GM12872 (cell line): ENCODE data around the gene PCDHA7.
"Not testable (repeated sequence)": the region's sequence is repeated elsewhere in the genome, so short reads cannot be mapped to it uniquely, and the experiment has no call there.

Experiments used
- TF ChIP-seq, protein P1 (sequence below): IDR thresholded peaks from 3 replicates; pipeline ENCODE4 v1.5.1; 2011; ENCODE audit warnings: low read depth, mild to moderate bottlenecking, low read length, moderate library complexity; ENCODE audit not compliant: insufficient read depth

The PCDHA7 gene

DNA sequence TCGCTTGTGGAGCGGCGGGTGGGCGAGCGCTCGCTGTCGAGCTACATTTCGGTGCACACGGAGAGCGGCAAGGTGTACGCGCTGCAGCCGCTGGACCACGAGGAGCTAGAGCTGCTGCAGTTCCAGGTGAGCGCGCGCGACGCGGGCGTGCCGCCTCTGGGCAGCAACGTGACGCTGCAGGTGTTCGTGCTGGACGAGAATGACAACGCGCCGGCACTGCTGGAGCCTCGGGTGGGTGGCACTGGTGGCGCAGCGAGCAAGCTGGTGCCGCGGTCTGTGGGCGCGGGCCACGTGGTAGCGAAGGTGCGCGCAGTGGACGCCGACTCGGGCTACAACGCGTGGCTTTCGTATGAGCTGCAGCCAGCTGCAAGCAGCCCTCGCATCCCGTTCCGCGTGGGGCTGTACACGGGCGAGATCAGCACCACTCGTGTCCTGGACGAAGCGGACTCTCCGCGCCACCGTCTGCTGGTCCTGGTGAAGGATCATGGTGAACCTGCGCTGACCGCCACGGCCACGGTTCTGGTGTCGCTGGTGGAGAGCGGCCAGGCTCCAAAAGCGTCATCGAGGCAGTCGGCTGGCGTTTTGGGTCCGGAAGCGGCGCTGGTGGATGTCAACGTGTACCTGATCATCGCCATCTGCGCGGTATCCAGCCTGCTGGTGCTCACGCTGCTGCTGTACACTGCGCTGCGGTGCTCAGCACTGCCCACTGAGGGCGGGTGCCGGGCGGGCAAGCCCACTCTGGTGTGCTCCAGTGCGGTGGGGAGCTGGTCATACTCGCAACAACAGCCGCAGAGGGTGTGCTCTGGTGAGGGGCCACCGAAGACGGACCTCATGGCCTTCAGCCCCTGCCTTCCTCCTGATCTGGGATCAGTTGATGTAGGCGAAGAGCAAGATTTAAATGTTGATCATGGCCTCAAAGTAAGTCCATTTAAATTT lies 9.0 kb downstream of the PCDHA7 start:
- TF ChIP-seq, protein P1, sequence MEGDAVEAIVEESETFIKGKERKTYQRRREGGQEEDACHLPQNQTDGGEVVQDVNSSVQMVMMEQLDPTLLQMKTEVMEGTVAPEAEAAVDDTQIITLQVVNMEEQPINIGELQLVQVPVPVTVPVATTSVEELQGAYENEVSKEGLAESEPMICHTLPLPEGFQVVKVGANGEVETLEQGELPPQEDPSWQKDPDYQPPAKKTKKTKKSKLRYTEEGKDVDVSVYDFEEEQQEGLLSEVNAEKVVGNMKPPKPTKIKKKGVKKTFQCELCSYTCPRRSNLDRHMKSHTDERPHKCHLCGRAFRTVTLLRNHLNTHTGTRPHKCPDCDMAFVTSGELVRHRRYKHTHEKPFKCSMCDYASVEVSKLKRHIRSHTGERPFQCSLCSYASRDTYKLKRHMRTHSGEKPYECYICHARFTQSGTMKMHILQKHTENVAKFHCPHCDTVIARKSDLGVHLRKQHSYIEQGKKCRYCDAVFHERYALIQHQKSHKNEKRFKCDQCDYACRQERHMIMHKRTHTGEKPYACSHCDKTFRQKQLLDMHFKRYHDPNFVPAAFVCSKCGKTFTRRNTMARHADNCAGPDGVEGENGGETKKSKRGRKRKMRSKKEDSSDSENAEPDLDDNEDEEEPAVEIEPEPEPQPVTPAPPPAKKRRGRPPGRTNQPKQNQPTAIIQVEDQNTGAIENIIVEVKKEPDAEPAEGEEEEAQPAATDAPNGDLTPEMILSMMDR = no peak

DNA sequence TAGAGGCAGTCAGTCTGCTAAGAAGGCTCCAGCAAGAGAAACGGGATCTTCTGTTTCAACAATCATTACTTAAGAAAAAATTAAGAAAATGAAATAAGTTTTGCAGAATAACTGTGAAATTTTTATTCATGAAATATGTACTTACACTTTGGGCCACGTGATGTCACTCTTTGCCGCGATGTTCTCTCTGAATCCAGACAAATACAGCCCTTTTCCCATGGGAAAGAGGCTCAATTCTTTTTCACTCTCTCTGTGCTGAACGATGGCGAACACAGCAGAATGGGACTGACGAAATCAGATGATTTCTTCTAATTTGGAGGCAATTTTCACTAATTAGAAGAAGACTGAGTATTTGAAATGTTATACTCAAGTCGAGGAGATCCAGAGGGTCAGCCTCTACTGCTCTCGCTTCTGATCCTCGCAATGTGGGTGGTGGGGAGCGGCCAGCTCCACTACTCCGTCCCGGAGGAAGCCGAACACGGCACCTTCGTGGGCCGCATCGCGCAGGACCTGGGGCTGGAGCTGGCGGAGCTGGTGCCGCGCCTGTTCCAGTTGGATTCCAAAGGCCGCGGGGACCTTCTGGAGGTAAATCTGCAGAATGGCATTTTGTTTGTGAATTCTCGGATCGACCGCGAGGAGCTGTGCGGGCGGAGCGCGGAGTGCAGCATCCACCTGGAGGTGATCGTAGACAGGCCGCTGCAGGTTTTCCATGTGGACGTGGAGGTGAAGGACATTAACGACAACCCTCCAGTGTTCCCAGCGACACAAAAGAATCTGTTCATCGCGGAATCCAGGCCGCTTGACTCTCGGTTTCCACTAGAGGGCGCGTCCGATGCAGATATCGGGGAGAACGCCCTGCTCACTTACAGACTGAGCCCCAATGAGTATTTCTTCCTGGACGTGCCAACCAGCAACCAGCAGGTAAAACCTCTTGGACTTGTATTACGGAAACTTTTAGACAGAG lies 14.4 kb downstream of the PCDHA7 start, which contains the start of gene PCDHA9:
Gene PCDHA9, plus strand, starts transcription at position 244 of the 964 bp plus-strand sequence. Its CDS starts 114 bp downstream, at position 358.
- TF ChIP-seq, protein P1 = not testable (repeated sequence)

DNA sequence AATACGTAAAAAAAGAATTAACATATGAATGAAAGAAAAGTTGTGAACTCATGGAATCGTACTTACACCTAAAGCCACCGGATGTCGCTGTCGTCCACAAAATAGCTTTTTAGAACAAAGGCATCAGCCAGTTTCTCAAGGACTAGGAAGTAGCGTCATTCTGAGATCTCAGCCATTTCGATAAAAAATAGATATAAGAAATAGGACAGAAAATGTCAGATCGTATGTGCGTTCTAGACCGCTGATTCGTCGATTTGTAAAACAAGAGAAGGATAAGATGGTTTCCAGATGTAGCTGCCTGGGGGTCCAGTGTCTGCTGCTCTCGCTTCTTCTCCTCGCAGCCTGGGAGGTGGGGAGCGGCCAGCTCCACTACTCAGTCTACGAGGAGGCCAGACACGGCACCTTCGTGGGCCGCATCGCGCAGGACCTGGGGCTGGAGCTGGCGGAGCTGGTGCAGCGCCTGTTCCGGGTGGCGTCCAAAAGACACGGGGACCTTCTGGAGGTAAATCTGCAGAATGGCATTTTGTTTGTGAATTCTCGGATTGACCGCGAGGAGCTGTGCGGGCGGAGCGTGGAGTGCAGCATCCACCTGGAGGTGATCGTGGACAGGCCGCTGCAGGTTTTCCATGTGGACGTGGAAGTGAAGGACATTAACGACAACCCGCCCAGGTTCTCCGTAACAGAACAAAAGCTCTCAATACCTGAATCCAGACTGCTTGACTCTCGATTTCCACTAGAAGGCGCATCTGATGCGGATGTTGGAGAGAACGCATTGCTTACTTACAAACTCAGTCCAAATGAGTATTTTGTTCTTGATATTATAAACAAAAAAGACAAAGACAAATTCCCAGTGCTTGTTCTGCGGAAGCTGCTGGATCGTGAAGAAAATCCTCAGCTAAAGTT lies 22.0 kb downstream of the PCDHA7 start, which contains the start of gene PCDHA10:
Gene PCDHA10, plus strand, starts transcription at position 126 of the 903 bp plus-strand sequence. Its CDS starts 152 bp downstream, at position 278.
- TF ChIP-seq, protein P1 = no peak

DNA sequence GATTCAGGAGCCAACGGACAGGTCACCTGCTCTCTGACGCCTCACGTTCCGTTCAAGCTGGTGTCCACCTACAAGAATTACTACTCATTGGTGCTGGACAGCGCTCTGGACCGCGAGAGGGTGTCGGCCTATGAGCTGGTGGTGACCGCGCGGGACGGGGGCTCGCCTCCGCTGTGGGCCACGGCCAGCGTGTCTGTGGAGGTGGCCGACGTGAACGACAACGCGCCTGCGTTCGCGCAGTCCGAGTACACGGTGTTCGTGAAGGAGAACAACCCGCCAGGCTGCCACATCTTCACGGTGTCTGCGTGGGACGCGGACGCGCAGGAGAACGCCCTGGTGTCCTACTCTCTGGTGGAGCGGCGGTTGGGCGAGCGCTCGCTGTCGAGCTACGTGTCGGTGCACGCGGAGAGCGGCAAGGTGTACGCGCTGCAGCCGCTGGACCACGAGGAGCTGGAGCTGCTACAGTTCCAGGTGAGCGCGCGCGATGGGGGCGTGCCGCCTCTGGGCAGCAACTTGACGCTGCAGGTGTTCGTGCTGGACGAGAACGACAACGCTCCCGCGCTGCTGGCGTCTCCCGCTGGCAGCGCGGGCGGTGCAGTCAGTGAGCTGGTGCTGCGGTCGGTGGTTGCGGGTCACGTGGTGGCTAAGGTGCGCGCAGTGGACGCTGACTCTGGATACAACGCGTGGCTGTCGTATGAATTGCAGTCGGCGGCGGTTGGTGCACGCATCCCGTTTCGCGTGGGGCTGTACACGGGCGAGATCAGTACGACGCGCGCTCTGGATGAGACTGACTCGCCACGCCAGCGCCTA lies 23.3 kb downstream of the PCDHA7 start:
- TF ChIP-seq, protein P1 = no peak

DNA sequence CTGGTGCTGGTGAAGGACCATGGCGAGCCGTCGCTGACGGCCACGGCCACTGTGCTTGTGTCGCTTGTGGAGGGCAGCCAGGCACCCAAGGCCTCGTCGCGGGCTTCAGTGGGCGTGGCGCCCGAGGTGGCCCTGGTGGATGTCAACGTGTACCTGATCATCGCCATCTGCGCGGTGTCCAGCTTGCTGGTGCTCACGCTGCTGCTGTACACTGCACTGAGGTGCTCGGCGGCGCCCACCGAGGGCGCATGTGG lies 23.8 kb downstream of the PCDHA7 start:
- TF ChIP-seq, protein P1 = no peak

DNA sequence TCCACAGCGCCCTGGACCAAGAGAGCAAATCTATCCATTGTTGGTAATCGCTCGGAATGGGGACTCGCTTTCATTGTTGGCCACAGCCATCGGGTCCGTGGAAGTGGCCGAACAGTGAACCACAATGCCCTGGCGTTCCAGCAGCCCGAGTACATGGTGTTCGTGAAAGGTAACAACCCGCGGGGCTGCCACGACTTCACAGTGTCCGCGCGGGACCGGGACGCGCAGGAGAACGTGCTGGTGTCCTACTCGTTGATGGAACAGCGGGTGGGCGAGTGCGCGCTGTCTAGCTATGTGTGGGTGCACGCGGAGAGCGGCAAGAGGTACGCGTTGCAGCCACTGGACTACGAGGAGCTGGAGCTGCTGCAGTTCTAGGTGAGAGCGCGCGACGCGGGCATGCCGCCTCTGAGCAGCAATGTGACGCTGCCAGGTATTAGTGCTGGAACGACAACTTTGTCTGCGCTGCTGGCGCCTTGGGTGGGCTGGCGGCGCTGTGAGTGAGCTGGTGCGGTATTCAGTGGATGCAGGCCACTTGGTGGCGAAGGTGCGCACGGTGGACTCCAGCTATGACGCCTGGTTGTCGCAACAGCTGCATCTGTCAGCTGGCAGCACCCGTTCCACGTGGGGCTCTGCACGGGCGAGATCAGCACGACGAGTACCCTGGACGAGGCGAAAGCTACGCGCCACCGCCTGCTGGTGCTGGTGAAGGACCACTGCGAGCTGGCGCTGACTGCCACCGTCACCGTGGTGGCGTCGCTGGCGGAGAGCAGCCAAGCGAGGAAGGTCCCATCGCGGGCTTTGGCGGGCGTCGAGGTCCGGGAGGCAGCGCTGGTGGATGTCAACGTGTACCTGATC lies 28.6 kb downstream of the PCDHA7 start:
- TF ChIP-seq, protein P1 = no peak
